ENCODE measurements around the gene C1orf52.

C1orf52 gene

GRCh38 chr1:85219853-85220610 lies 39.4 kb downstream of the C1orf52 start:
- no peak for DNase-seq (ENCODE audit: low read depth)
- in situ Hi-C loops (cut with HindIII; ENCODE audit: low sequenced_read_pairs): no loop called here
- no peak overlapping the region for H3K4me3 ChIP-seq (ENCODE audit: low read depth, low read length)
- TF ChIP-seq, protein P1, sequence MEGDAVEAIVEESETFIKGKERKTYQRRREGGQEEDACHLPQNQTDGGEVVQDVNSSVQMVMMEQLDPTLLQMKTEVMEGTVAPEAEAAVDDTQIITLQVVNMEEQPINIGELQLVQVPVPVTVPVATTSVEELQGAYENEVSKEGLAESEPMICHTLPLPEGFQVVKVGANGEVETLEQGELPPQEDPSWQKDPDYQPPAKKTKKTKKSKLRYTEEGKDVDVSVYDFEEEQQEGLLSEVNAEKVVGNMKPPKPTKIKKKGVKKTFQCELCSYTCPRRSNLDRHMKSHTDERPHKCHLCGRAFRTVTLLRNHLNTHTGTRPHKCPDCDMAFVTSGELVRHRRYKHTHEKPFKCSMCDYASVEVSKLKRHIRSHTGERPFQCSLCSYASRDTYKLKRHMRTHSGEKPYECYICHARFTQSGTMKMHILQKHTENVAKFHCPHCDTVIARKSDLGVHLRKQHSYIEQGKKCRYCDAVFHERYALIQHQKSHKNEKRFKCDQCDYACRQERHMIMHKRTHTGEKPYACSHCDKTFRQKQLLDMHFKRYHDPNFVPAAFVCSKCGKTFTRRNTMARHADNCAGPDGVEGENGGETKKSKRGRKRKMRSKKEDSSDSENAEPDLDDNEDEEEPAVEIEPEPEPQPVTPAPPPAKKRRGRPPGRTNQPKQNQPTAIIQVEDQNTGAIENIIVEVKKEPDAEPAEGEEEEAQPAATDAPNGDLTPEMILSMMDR (IDR thresholded peaks at IDR 0.05; ENCODE audit: low read depth, low read length, missing control alignments): no peak

DNA sequence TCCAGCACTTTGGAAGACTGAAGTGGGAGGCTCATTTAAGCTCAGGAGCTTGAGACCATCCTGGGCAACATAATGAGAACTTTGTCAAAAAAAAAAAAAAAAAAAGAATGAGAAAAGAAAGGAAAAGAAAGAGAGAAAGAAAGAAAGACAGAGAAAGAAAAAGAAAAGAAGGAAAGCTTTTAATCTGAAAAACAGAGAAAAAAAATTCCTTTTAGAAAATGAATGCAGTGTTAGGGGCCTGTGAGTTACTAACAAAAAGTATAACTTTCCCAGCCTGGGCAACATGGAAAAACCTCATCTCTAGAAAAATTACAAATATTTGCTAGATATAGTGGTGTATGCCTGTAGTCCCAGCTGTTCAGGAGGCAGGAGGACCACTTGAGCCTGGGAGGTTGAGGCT lies 42.8 kb downstream of the C1orf52 start:
- no peak overlapping the region for H3K4me3 ChIP-seq (ENCODE audit: low read depth, low read length)
- DNase-seq (ENCODE audit: low read depth): no peak
- in situ Hi-C loops (cut with HindIII; ENCODE audit: low sequenced_read_pairs): no loop called here
- TF ChIP-seq, protein P1 (IDR thresholded peaks at IDR 0.05; ENCODE audit: low read depth, low read length, missing control alignments): no peak

DNA sequence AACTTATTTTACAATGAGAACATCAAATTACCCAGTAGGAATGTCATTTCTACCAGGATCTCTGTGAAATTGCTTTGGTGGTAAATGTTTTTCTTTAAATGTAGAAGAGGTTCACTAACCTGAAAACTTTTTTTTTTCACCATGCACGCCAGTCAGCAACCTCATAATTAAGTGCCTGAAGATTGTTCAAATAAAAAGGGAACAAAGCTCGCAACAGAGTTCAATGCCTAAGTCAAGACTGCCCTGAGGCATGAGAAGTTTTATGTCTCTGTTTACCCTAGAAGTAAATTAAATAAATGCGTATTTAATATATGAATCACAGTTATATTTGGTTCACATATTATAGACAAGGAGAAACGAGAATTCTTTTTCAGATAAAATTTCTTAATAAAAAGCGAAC lies 44.8 kb downstream of the C1orf52 start:
- in situ Hi-C loops (cut with HindIII; ENCODE audit: low sequenced_read_pairs): no loop called here
- TF ChIP-seq, protein P1 (IDR thresholded peaks at IDR 0.05; ENCODE audit: low read depth, low read length, missing control alignments): no peak
- no peak for DNase-seq (ENCODE audit: low read depth)
- H3K4me3 ChIP-seq (ENCODE audit: low read depth, low read length): no peak overlapping the region

GRCh38 chr1:85208488-85208887 lies 51.0 kb downstream of the C1orf52 start:
- TF ChIP-seq, protein P1 (IDR thresholded peaks at IDR 0.05; ENCODE audit: low read depth, low read length, missing control alignments): no peak
- in situ Hi-C loops (cut with HindIII; ENCODE audit: low sequenced_read_pairs): no loop called here
- no peak for DNase-seq (ENCODE audit: low read depth)
- no peak overlapping the region for H3K4me3 ChIP-seq (ENCODE audit: low read depth, low read length)

GRCh38 chr1:85203573-85204171 lies 55.8 kb downstream of the C1orf52 start:
- no peak overlapping the region for H3K4me3 ChIP-seq (ENCODE audit: low read depth, low read length)
- no peak for DNase-seq (ENCODE audit: low read depth)
- in situ Hi-C loops (cut with HindIII; ENCODE audit: low sequenced_read_pairs): no loop called here
- TF ChIP-seq, protein P1 (IDR thresholded peaks at IDR 0.05; ENCODE audit: low read depth, low read length, missing control alignments): no peak

DNA sequence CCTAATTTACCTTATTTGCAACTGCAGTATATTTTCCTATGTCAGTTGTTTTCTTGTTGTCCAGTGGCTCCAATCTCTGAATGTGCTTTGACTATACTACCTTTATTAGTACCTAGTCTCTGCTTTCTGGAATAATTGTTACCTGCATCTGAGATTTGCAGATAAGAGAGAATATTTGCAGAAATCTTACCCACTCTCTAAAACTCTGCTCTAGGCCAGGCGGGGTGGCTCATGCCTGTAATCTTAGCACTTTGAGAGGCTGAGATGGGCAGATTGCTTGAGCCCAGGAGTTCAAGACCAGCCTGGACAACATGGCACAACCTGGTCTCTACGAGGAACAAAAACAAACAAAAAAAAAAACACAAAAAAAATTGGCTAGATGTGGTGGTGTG lies 56.6 kb downstream of the C1orf52 start:
- TF ChIP-seq, protein P1 (IDR thresholded peaks at IDR 0.05; ENCODE audit: low read depth, low read length, missing control alignments): no peak
- no peak overlapping the region for H3K4me3 ChIP-seq (ENCODE audit: low read depth, low read length)
- DNase-seq (ENCODE audit: low read depth): no peak
- in situ Hi-C loops (cut with HindIII; ENCODE audit: low sequenced_read_pairs): no loop called here
